Brain microvascular endothelial cell (primary cell): ENCODE measurements around the gene CACNG4.

Experiments used
- DNase-seq: peaks from one replicate; pipeline ENCODE4 v3.0.0-alpha.2; 2020
- H3K27ac ChIP-seq: fragments of 250-450 bp; sonication (Bioruptor Pico); 2 replicates; pipeline ENCODE4 v1.5.1; 2020; ENCODE audit warnings: mild to moderate bottlenecking, moderate library complexity
- H3K27me3 ChIP-seq: fragments of 250-450 bp; sonication (Bioruptor Pico); replicated peaks from 2 replicates; pipeline ENCODE4 v1.5.1; 2020; ENCODE audit warnings: mild to moderate bottlenecking
- H3K36me3 ChIP-seq: fragments of 250-450 bp; sonication (Bioruptor Pico); replicated peaks from 2 replicates; pipeline ENCODE4 v1.5.1; 2020; ENCODE audit warnings: mild to moderate bottlenecking
- H3K4me3 ChIP-seq: 2 replicates; pipeline ENCODE4 v1.5.1; 2011; ENCODE audit warnings: low read depth, mild to moderate bottlenecking, control low read depth, low read length, moderate library complexity
- CTCF ChIP-seq: IDR thresholded peaks from 2 replicates; pipeline ENCODE4 v1.5.1; 2011; ENCODE audit warnings: low read depth, mild to moderate bottlenecking, moderate library complexity, low read length, control low read depth, inconsistent platforms; ENCODE audit errors: missing control alignments
- in situ Hi-C: cut with HindIII; loops from 2 replicates; pipeline ENCODE4 v1.10.0; 2017; ENCODE audit warnings: low sequenced_read_pairs, low pct_ligation_motif_present

Gene CACNG4

GRCh38 chr17:66946251-66946650, 18.3 kb upstream of the CACNG4 start:
- no peak for DNase-seq
- TF ChIP-seq CTCF: no peak
- Histone ChIP-seq H3K27me3 (peaks cover 10% of the 10 kb centered on the region), H3K27ac (no peak overlapping the region), H3K36me3 (no peaks in the 10 kb centered on the region), H3K4me3 (no peak overlapping the region)
- in situ Hi-C loops: no loop called here

GRCh38 chr17:66947311-66947710, 17.2 kb upstream of the CACNG4 start:
- TF ChIP-seq CTCF: no peak
- in situ Hi-C loops: no loop called here
- no peak for DNase-seq
- H3K27ac ChIP-seq: no peak overlapping the region
- peaks cover 10% of the 10 kb centered on the region for H3K27me3 ChIP-seq
- H3K4me3 ChIP-seq: no peak overlapping the region
- no peaks in the 10 kb centered on the region for H3K36me3 ChIP-seq

GRCh38 chr17:66948061-66948750, 16.3 kb upstream of the CACNG4 start:
- H3K27me3 ChIP-seq: peaks cover 10% of the 10 kb centered on the region
- DNase-seq: no peak

GRCh38 chr17:66949501-66949900, 15.0 kb upstream of the CACNG4 start:
- in situ Hi-C loops: no loop called here
- no peak for TF ChIP-seq CTCF
- DNase-seq: no peak
- Histone ChIP-seq H3K36me3 (no peaks in the 10 kb centered on the region), H3K4me3 (no peak overlapping the region), H3K27ac (no peak overlapping the region), H3K27me3 (peaks cover 7% of the 10 kb centered on the region)

More at GRCh38 chr17:66948061-66948750, 16.3 kb upstream of the CACNG4 start:
- in situ Hi-C loops: no loop called here
- no peaks in the 10 kb centered on the region for H3K36me3 ChIP-seq
- TF ChIP-seq CTCF: no peak
- no peak overlapping the region for H3K4me3 ChIP-seq
- no peak overlapping the region for H3K27ac ChIP-seq

- Histone ChIP-seq H3K4me3 (no peak overlapping the region), H3K36me3 (no peaks in the 10 kb centered on the region), H3K27ac (no peak overlapping the region), H3K27me3 (peaks cover 5% of the 10 kb centered on the region)
- no peak for DNase-seq
- in situ Hi-C loops: no loop called here
- TF ChIP-seq CTCF: no peak
These were observed 14.2 kb upstream of the CACNG4 start for GRCh38 chr17:66950325-66950724.
